ENCODE results near the gene FSD2. TPM values are rescaled to one million over a fixed set of nuclear protein-coding genes. Genes with fewer than 3 reads are reported as not detected.

The FSD2 gene
- total and polyA plus RNA-seq, 9 of the 15 experiments (the other 6 are each of a cell fraction or from before 2014, with no cell fraction given): 0.01 to 0.06 TPM; not detected in 7

DNA sequence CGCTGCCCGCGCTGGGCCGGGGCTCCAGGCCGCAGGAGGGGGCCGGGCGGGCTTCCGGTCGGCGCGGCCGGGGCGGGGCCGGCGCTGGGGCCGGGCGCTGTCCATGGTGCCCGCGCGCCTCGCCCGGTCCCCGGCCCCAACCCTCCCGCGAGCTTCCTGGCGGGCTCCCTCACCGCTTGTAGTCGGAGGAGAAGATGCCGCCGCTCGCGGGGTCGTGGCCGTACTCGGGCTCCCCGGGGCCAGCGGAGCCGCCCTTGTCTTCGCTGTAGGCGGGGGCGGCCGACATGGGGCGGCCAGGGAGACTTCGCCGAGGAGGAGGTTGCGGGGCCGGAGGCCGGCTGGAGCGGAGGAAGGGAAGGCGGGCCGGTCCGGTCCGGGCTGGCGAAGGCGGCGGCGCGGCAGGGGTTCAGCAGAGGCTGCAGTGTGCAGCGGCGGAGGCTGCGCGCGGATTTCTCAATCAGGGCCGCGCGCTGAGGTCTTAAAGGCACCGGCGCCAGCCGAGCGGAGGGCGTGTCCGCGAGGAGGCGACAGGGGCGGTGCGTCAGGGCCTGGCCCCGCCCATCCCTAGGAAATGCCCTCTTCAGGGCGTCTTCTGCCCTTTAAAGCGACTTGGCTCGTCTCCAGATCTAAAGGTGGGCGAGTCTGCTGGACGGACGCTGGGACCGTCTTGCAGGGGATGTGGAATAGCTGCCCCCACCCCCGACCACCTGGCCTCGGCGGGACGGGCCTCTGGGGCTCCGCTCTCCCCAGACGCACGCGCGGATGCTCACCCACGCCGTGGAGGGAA is 96.3 kb downstream of the FSD2 start, which contains the start of gene AP3B2:
TSS of gene AP3B2 (minus strand) at position 455 of the 787 bp plus-strand sequence. CDS start at position 286, 169 bp downstream.
- WGBS (ENCODE audit: insufficient coverage, low coverage, missing lambda C conversion rate): 0% methylated on average over 27 of the region's 95 CpGs
- FAIRE-seq: peak; percentile 42
- Histone ChIP-seq H3K27ac (ENCODE audit: extremely low read depth, low read depth, low read length) (no peak within 1 kb of the TSS), H3K9ac (ENCODE audit: insufficient read depth in 1 of 2, low read depth in 2 of 2, low read length in 2 of 2) (peak within 1 kb of the TSS in 1 of 2 experiments; percentile 76; a peak in 2 of 4 replicates), H2AFZ (ENCODE audit: low read depth, low read length) (peak within 1 kb of the TSS; percentile 77), H3K4me2 (ENCODE audit: insufficient read depth, low read length) (peak within 1 kb of the TSS; percentile 78), H3K9me1 (ENCODE audit: control insufficient read depth, insufficient read depth, low read length) (no peaks in the 10 kb centered on the region), H3K79me2 (ENCODE audit: control insufficient read depth, insufficient read depth, low read length) (no peaks in the 10 kb centered on the region), H3K4me3 (peak within 1 kb of the TSS; percentile 74), H3K27me3 (ENCODE audit: control insufficient read depth in 2 of 2, insufficient read depth in 2 of 2, low read length in 2 of 2) (peaks cover 0 to 40% of the 10 kb centered on the region in 2 experiments; a peak in 4 of 5 replicates), H3K36me3 (ENCODE audit: control insufficient read depth, insufficient read depth, low read length) (no peaks in the 10 kb centered on the region), H4K20me1 (replicated peaks; ENCODE audit: control insufficient read depth, insufficient read depth, low read length) (peaks cover 5% of the 10 kb centered on the region), H3K9me3 (replicated peaks; ENCODE audit: control insufficient read depth, insufficient read depth, low read depth, low read length) (no peaks in the 10 kb centered on the region), H3K4me1 (replicated peaks in 1 of 2; ENCODE audit: control insufficient read depth in 2 of 2, insufficient read depth in 2 of 2, low read length in 2 of 2) (peaks cover 0 to 20% of the 10 kb centered on the region in 2 experiments; a peak in 3 of 5 replicates)
- CTCF ChIA-PET (ENCODE audit: low intra/inter-chr PET ratio): no interaction called here
- intact Hi-C loops (cut with micrococcal nuclease): no loop called here
- DNase-seq (ENCODE audit: extremely low read depth in 1 of 4, low spot score in 3 of 4): peak; percentile 82 to 94 (median 92)
- in situ Hi-C loops (cut with MboI): no loop called here
- BruUV-seq (replicated peaks): no TSS peak
- POLR2A ChIA-PET: interaction anchor here (0.6 to 0.7 kb wide), 4 partner anchors 12 to 147 kb away, joined by 3 to 4 read pairs (median 4); no protein-coding TSS in a partner anchor
- ATAC-seq: peak; percentile 99
- TF ChIP-seq RBFOX2 (IDR thresholded peaks at IDR 0.05; ENCODE audit: low read depth, low read length) (0 out of 2 replicates have a peak, but pooled peaks have one; percentile 47), SMAD4 (CRISPR knock-in tag; conservative IDR thresholded peaks at IDR 0.05) (peak; percentile 83), FOSL1 (tag; conservative IDR thresholded peaks at IDR 0.05) (peak; percentile 52; the same call in 1 of the 2 replicates), ZNF699 (CRISPR knock-in tag; IDR thresholded peaks at IDR 0.05; ENCODE audit: insufficient replicate concordance) (no peak), NEUROD1 (IDR thresholded peaks at IDR 0.05; ENCODE audit: borderline replicate concordance, low read depth, low read length, partially characterized antibody) (no peak), ZFPM2 (CRISPR knock-in tag; IDR thresholded peaks at IDR 0.05) (no peak), NR3C1 (CRISPR knock-in tag; IDR thresholded peaks at IDR 0.05) (peak; percentile 77; the same call in 1 of the 2 replicates), POU5F1 (IDR thresholded peaks at IDR 0.05; ENCODE audit: borderline replicate concordance, low read depth, low read length, partially characterized antibody) (no peak), CEBPG (CRISPR knock-in tag; IDR thresholded peaks at IDR 0.05) (no peak; the same call in 1 of the 2 replicates), CEBPG (tag; conservative IDR thresholded peaks at IDR 0.05 in 1 of 2, IDR thresholded peaks at IDR 0.05 in 1 of 2) (peak in 1 of 2 experiments; percentile 79; a peak in 2 of 4 replicates), TGIF2 (CRISPR knock-in tag; IDR thresholded peaks at IDR 0.05) (peak; percentile 86; the same call in 1 of the 2 replicates), PTTG1 (tag; IDR thresholded peaks at IDR 0.05; ENCODE audit: low read depth) (no peak), DMBX1 (CRISPR knock-in tag; IDR thresholded peaks at IDR 0.05; ENCODE audit: borderline replicate concordance) (peak; percentile 55; the same call in 1 of the 2 replicates)
- TF ChIP-seq, protein P1, sequence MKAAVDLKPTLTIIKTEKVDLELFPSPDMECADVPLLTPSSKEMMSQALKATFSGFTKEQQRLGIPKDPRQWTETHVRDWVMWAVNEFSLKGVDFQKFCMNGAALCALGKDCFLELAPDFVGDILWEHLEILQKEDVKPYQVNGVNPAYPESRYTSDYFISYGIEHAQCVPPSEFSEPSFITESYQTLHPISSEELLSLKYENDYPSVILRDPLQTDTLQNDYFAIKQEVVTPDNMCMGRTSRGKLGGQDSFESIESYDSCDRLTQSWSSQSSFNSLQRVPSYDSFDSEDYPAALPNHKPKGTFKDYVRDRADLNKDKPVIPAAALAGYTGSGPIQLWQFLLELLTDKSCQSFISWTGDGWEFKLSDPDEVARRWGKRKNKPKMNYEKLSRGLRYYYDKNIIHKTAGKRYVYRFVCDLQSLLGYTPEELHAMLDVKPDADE (conservative IDR thresholded peaks at IDR 0.05; ENCODE audit: control insufficient read depth, low read depth, low read length): peak; percentile 76; the same call in 1 of the 2 replicates
- TF ChIP-seq, protein P2, sequence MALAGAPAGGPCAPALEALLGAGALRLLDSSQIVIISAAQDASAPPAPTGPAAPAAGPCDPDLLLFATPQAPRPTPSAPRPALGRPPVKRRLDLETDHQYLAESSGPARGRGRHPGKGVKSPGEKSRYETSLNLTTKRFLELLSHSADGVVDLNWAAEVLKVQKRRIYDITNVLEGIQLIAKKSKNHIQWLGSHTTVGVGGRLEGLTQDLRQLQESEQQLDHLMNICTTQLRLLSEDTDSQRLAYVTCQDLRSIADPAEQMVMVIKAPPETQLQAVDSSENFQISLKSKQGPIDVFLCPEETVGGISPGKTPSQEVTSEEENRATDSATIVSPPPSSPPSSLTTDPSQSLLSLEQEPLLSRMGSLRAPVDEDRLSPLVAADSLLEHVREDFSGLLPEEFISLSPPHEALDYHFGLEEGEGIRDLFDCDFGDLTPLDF (CRISPR knock-in tag; IDR thresholded peaks at IDR 0.05): peak; percentile 86
- TF ChIP-seq, protein P3, sequence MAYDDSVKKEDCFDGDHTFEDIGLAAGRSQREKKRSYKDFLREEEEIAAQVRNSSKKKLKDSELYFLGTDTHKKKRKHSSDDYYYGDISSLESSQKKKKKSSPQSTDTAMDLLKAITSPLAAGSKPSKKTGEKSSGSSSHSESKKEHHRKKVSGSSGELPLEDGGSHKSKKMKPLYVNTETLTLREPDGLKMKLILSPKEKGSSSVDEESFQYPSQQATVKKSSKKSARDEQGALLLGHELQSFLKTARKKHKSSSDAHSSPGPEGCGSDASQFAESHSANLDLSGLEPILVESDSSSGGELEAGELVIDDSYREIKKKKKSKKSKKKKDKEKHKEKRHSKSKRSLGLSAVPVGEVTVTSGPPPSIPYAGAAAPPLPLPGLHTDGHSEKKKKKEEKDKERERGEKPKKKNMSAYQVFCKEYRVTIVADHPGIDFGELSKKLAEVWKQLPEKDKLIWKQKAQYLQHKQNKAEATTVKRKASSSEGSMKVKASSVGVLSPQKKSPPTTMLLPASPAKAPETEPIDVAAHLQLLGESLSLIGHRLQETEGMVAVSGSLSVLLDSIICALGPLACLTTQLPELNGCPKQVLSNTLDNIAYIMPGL (CRISPR knock-in tag; IDR thresholded peaks at IDR 0.05): peak; percentile 80; the same call in 1 of the 2 replicates
